RKO (cell line): ENCODE data around the gene PCSK6.
A peak's percentile ranks its signal among the peaks of the same experiment; 100 is the strongest.
"Not testable (repeated sequence)": the region's sequence is repeated elsewhere in the genome, so short reads cannot be mapped to it uniquely, and the experiment has no call there.

Experiments
- DNase-seq: peaks from one replicate; pipeline ENCODE4 v3.0.0-alpha.2; 2016; ENCODE audit warnings: low spot score

Gene PCSK6

GRCh38 chr15:101376615-101377395 is 112.7 kb downstream of the PCSK6 start:
- no peak for DNase-seq

DNA sequence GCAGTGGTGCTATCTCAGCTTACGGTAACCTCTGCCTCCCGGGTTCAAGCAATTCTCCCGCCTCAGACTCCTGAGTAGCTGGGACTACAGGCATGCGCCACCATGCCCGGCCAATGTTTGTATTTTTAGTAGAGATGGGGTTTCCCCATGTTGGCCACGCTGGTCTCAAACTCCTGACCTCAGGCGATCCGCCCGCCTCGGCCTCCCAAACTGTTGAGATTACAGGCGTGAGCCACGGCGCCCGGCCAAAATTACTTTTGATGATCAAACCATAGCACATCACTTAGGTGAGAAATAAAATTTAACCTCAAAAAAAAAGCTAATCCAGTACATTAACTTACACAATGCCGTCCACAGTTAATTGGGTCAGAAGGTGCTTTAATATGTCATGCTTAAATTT is 114.5 kb downstream of the PCSK6 start:
- DNase-seq: not testable (repeated sequence)

- DNase-seq: no peak
These were observed 115.2 kb downstream of the PCSK6 start for GRCh38 chr15:101374326-101374725.

- DNase-seq: no peak
These were observed 115.9 kb downstream of the PCSK6 start for GRCh38 chr15:101373577-101373976.

DNA sequence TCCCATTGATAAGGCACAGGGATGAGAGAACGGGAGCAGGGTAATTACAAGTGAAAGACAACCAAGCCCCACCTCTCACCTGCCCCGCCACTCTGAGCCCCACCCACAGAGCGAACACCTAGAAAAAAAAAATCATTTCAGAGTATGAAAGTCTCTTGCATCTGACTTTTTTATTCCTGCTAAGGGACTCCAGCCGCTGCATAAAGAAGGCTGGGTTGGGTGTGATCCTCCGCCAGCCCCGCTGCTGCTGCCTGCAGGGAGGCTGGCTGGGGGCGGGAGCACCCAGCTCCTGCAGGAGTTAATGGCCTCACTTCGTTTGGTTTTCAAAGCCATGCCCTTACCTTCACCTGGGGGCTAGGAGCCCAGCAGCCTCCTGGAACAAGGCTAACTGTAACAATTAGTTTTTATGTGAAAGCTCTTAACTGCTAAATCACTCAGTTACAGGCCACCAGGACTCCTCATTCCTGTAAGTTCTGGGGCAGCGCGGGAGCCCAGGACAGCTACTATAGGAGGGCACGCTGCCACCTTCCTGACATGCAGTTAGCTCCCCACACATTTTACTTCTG is 116.5 kb downstream of the PCSK6 start:
- DNase-seq: no peak

- DNase-seq: no peak
These were observed 117.3 kb downstream of the PCSK6 start for GRCh38 chr15:101372149-101372577.

GRCh38 chr15:101371519-101371918 is 118.0 kb downstream of the PCSK6 start:
- no peak for DNase-seq

DNA sequence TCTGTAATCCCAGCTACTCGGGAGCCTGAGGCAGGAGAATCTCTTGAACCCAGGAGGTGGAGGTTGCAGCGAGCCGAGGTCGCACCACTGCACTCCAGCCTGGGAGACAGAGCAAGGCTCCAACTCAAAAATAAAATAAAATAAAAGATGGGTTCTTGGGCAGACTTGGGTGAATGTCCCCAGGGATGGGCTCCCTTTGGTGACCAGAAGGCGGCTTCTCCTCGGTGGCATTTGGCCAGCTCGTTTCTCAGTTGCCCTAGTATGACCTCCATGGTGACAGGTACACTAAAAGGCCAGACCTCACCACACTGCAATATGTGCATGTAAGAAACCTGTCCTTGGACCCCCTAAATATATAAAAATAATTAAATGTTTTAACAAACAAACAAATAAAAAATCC is 118.4 kb downstream of the PCSK6 start:
- DNase-seq: no peak

DNA sequence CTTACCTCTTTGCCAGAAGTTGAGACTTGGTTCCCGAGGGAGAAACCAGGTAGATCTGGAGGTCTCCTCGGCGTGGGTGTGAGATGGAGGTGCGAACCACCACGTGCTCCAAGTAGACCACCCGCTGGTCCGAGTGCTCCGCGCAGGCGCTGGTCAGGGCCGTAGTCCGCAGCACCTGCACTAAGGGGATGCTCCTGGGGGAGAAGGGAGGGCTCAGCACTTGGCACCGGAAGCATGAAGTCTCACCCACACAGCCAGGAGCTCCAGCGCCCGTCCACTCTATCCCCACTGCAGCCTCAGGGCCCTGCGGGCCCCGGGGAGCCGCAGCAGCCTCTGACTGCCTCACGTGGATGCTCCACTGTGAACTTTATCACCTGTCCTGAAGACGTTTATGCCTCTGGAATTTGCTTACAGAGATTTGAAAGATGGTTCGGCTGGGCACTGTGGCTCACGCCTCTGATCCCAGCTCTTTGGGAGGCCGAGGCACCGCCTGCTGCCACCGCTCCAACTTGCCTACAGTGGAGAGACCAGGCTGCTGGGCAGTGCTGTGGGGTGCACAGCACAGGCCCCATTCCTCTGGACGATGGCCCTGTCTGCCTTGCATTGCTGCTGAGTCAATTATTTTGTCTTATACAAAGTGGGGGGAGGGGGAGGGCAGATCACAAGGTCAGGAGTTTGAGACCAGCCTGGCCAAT is 119.0 kb downstream of the PCSK6 start:
- DNase-seq: no peak

DNA sequence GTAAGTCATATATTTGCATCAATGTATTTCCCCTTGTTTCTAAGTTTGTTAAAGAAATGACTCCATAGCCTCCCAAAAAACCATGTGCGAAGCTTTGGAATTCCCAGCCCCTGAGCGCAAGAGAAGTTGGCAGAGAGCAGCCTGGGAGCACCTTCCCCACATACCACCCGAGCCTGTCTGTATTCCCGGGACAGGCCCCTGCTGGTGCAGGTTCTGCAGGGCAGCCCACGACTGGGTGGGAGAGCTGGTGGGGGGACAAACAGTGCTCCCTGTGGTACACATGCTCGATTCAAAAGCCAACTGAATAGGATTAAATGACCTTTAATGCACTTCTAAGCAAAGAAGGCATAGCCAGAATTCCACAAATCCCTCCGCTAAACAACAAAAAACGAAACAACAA is 119.8 kb downstream of the PCSK6 start:
- DNase-seq: no peak

- no peak for DNase-seq
These were observed 120.5 kb downstream of the PCSK6 start for GRCh38 chr15:101368861-101369642.

GRCh38 chr15:101368086-101368780 is 121.3 kb downstream of the PCSK6 start:
- DNase-seq: no peak

DNA sequence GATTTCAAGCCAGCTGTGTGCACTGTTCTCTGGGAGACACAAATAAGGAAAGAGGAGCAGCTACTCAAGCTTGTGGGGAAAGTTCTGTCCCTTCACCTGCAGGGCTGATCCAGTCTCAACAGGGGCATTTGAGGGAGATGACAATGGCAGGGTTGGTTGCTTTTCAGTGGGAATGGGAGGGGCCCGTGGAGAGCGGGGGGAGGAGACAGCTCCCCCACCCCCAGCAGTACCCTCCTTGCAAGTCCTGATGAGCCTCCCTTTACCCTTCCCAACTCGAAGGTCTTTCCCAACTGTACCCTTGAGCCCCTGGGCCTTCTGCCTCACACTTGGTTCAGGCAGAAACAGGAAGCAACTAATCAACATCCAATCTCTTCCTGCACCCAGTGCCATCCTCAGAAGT is 122.7 kb downstream of the PCSK6 start:
- no peak for DNase-seq

GRCh38 chr15:101362986-101363566 is 126.4 kb downstream of the PCSK6 start:
- DNase-seq: no peak

- DNase-seq: no peak
These were observed 127.1 kb downstream of the PCSK6 start for GRCh38 chr15:101362359-101362758.

GRCh38 chr15:101361418-101361817 is 128.1 kb downstream of the PCSK6 start:
- DNase-seq: no peak

- DNase-seq: no peak
These were observed 130.1 kb downstream of the PCSK6 start for GRCh38 chr15:101359365-101359947.

DNA sequence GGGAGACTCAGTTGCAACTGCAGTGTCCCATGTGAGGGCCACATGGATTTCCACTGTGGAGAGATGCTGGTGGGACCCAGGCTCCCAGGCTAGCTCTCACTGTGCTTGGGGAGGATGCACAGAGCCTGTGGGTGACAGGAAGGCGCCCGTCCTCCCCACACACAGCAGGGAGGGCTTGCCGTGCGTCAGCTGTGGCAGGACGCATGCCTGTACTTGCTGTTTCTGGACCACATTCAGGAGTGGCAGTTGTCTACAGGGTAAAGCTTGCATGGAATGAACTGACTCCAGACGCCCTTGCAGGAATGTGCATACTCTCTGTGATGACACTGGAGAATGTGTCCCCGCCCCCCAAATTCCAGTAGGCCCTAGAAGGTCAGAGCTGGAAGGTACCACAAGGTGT is 130.6 kb downstream of the PCSK6 start:
- no peak for DNase-seq

- no peak for DNase-seq
These were observed 131.6 kb downstream of the PCSK6 start for GRCh38 chr15:101357885-101358284.

DNA sequence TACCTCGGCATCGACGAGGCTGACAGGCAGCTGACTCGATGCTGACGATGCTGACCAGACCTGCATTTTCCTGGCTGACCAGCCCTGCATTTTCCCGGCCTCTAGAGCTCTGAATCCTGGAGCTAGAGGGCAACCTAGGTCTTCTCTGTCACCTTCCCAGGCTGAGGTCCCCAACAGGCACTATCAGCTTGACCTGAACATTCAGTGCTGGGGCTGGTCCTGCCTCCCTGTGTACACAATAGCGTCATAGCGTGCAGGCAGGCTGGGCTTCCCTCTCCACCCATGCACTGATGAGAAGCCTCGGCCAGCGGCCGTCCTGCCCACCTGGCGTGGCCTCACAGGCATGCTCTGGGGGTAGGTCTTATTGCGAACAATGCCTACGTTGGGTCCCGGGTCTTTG is 132.2 kb downstream of the PCSK6 start:
- DNase-seq: peak; percentile 20
